HCT116 (cell line): ENCODE results near the gene POLR2C. TPM values are rescaled to one million over a fixed set of nuclear protein-coding genes. Genes with fewer than 3 reads are reported as not detected.

Source experiments
- ATAC-seq: fragments of 200-7000 bp; cut with Tn5 transposase; 2 replicates; pipeline ENCODE4 v1.9.1; 2020; ENCODE audit warnings: mild to moderate bottlenecking, moderate library complexity
- BruUV-seq: library from RNA; stranded (reverse); fragments of 400-500 nt; replicated peaks from 2 replicates; lab custom pipeline; 2021; lab: Mats Ljungman, UMichigan
- CTCF ChIA-PET: fragments of 300-600 bp; sonication (Branson Sonifier 250); formaldehyde crosslinking; loops from one replicate; lab custom pipeline; 2021; ENCODE audit warnings: antibody characterized with exemption; lab: Charles Lee
- POLR2A ChIA-PET: fragments of 300-600, 350-600 bp; sonication (Branson Sonifier 250); formaldehyde crosslinking; loops from one replicate; lab custom pipeline; 2021; ENCODE audit warnings: antibody characterized with exemption; lab: Charles Lee
- RAD21 ChIA-PET, 2 experiments: fragments of 300-600 bp; sonication (Branson Sonifier 250); formaldehyde crosslinking; loops; one replicate each; lab custom pipeline; 2023; ENCODE audit warnings: low total read pairs in 2 of 2; ENCODE audit not compliant: uncharacterized antibody in 2 of 2, unreplicated experiment in 2 of 2, low non-redundant PET in 1 of 2; lab: Charles Lee
- DNase-seq: peaks from one replicate; pipeline ENCODE4 v3.0.0-alpha.2; 2010; ENCODE audit warnings: low read depth, low spot score
- H2AFZ ChIP-seq: fragments of 200-600 bp; shearing (Covaris generic), sonication (generic); 2 replicates; pipeline ENCODE4 v1.6.1; 2017; ENCODE audit warnings: low read depth, mixed run types, mixed read lengths, antibody characterized with exemption, low read length; ENCODE audit not compliant: poor library complexity, severe bottlenecking
- H3K27ac ChIP-seq: 2 replicates; pipeline ENCODE4 v1.5.1; 2012; ENCODE audit warnings: low read depth, low read length
- H3K27me3 ChIP-seq: fragments of 200-600 bp; sonication (generic); 2 replicates; pipeline ENCODE4 v1.6.1; 2016; ENCODE audit warnings: mixed run types, low read length, mixed read lengths; ENCODE audit not compliant: insufficient read depth
- H3K36me3 ChIP-seq, 2 experiments: fragments of 200-500 bp in 1 of 2; fragments of 200-600 bp in 1 of 2; sonication (Bioruptor generic) in 1 of 2; sonication (generic) in 1 of 2; 2 replicates each; pipeline versions ENCODE4 v1.5.1 to v1.6.1; 2014 to 2016; ENCODE audit warnings: low read length in 2 of 2, inconsistent platforms in 1 of 2, mixed read lengths in 1 of 2, mixed run types in 1 of 2; ENCODE audit not compliant: insufficient read depth in 2 of 2, control insufficient read depth in 1 of 2
- H3K4me1 ChIP-seq, 2 experiments: fragments of 200-600 bp in 1 of 2; sonication (generic) in 1 of 2; 2 replicates each; pipeline versions ENCODE4 v1.5.1 to v1.6.1; 2012 to 2017; ENCODE audit warnings: low read length in 2 of 2, inconsistent platforms in 1 of 2, mild to moderate bottlenecking in 1 of 2, mixed read lengths in 1 of 2, mixed run types in 1 of 2, moderate library complexity in 1 of 2; ENCODE audit not compliant: insufficient read depth in 2 of 2, control insufficient read depth in 1 of 2
- H3K4me2 ChIP-seq: fragments of 200-600 bp; sonication (generic); 2 replicates; pipeline ENCODE4 v1.6.1; 2017; ENCODE audit warnings: mixed run types, low read length, mixed read lengths
- H3K4me3 ChIP-seq, 2 experiments: fragments of 200-600 bp in 1 of 2; sonication (generic) in 1 of 2; replicated peaks in 1 of 2; 2 replicates each; pipeline ENCODE4 v1.5.1; 2011 to 2016; ENCODE audit warnings: low read length in 2 of 2, control low read depth in 1 of 2, low read depth in 1 of 2, mild to moderate bottlenecking in 1 of 2, mixed read lengths in 1 of 2, mixed run types in 1 of 2
- H3K79me2 ChIP-seq: fragments of 200-600 bp; sonication (generic); 2 replicates; pipeline ENCODE4 v1.6.1; 2017; ENCODE audit warnings: mild to moderate bottlenecking, mixed run types, low read length, moderate library complexity, mixed read lengths; ENCODE audit not compliant: insufficient read depth
- H3K9ac ChIP-seq: fragments of 200-600 bp; sonication (generic); 2 replicates; pipeline ENCODE4 v1.6.1; 2016; ENCODE audit warnings: low read length, mixed read lengths
- H3K9me2 ChIP-seq: fragments of 200-600 bp; sonication (generic), shearing (Covaris generic); 2 replicates; pipeline ENCODE4 v1.6.1; 2017; ENCODE audit warnings: mixed run types, mild to moderate bottlenecking, moderate library complexity; ENCODE audit not compliant: insufficient read depth
- H3K9me3 ChIP-seq, 2 experiments: fragments of 200-500 bp in 1 of 2; fragments of 200-600 bp in 1 of 2; sonication (Bioruptor generic) in 1 of 2; sonication (generic) in 1 of 2; 2 replicates each; pipeline ENCODE4 v1.6.1; 2014 to 2017; ENCODE audit warnings: low read length in 2 of 2, mixed read lengths in 2 of 2, inconsistent platforms in 1 of 2, low read depth in 1 of 2, mild to moderate bottlenecking in 1 of 2, mixed run types in 1 of 2, moderate library complexity in 1 of 2; ENCODE audit not compliant: control insufficient read depth in 1 of 2, insufficient read depth in 1 of 2
- H4K20me1 ChIP-seq: fragments of 200-600 bp; sonication (generic), shearing (Covaris generic); 2 replicates; pipeline ENCODE4 v1.6.1; 2017; ENCODE audit warnings: mixed run types, mild to moderate bottlenecking, moderate library complexity; ENCODE audit not compliant: insufficient read depth
- EZH2 ChIP-seq: fragments of 200-600 bp; sonication (generic); IDR thresholded peaks from 2 replicates; pipeline ENCODE4 v1.6.1; 2017; ENCODE audit warnings: antibody characterized with exemption, mixed run types
- EZH2phosphoT487 ChIP-seq: fragments of 200-600 bp; IDR thresholded peaks from 2 replicates; pipeline ENCODE4 v1.6.1; 2018; ENCODE audit warnings: antibody characterized with exemption, borderline replicate concordance
- RAD21 ChIP-seq: IDR thresholded peaks from 2 replicates; pipeline ENCODE4 v1.6.1; 2012; ENCODE audit warnings: low read depth, mild to moderate bottlenecking
- SRF ChIP-seq: IDR thresholded peaks from 2 replicates; pipeline ENCODE4 v1.6.1; 2012; ENCODE audit warnings: low read depth
- intact Hi-C: fragments of 100-400 bp; cut with micrococcal nuclease; formaldehyde crosslinking; loops from 2 replicates; pipeline ENCODE4 v1.10.0; 2022
- total RNA-seq: library from RNA; stranded (reverse); gene quantifications from one replicate; pipeline ENCODE4 v1.2.1, GENCODE V29; 2021; ENCODE audit not compliant: unreplicated experiment
- TF ChIP-seq, protein P1 (sequence below): IDR thresholded peaks from 2 replicates; pipeline ENCODE4 v1.6.1; 2012; ENCODE audit warnings: low read depth
- TF ChIP-seq, protein P2 (sequence below): IDR thresholded peaks from 2 replicates; pipeline ENCODE4 v1.6.1; 2011; ENCODE audit warnings: mild to moderate bottlenecking, low read length, moderate library complexity; ENCODE audit not compliant: insufficient replicate concordance; ENCODE audit errors: extremely low read depth

Gene POLR2C
- total RNA-seq, 1 experiment from 2014 or later: 74.4 TPM

DNA sequence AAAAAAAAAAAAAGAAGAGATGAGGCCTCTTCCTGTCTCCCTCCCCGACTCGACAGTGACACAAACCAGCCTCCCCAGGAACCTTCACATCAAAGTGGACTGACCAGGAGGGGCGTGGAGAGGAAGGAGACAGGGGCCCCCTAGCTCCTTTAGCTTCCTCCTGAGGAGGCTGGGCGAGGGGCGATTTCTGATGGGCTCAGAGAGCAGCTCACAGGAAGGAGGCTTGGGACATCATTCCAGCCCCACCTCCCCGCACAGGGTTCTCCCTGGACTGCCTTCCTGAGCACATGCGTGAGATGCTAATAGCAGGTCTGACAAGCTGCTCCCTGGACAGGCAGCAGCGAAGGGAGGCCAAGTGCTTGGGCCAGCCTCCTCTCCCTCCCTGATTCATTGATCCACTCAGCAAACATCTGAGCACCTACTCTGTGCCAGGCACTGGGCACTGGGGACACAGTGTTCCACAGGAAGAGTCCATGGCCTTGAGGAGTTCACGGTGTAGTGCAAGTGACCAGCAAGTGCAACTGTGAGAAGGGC, 38.2 kb downstream of the POLR2C start:
- Histone ChIP-seq H3K36me3 (no peaks in the 10 kb centered on the region), H3K9me3 (no peaks in the 10 kb centered on the region), H2AFZ (no peak overlapping the region), H3K4me1 (no peaks in the 10 kb centered on the region), H4K20me1 (no peaks in the 10 kb centered on the region), H3K4me2 (no peak overlapping the region), H3K79me2 (no peaks in the 10 kb centered on the region), H3K4me3 (no peak overlapping the region), H3K27ac (no peak overlapping the region), H3K9me2 (no peaks in the 10 kb centered on the region), H3K27me3 (no peaks in the 10 kb centered on the region), H3K9ac (no peak overlapping the region)
- ATAC-seq (no peak), DNase-seq (no peak)
- POLR2A ChIA-PET: no interaction called here
- CTCF ChIA-PET: no interaction called here
- intact Hi-C loops: no loop called here
- RAD21 ChIA-PET: no interaction called here
- TF ChIP-seq EZH2phosphoT487 (no peak), SRF (no peak), RAD21 (no peak), EZH2 (no peak)
- TF ChIP-seq, protein P1, sequence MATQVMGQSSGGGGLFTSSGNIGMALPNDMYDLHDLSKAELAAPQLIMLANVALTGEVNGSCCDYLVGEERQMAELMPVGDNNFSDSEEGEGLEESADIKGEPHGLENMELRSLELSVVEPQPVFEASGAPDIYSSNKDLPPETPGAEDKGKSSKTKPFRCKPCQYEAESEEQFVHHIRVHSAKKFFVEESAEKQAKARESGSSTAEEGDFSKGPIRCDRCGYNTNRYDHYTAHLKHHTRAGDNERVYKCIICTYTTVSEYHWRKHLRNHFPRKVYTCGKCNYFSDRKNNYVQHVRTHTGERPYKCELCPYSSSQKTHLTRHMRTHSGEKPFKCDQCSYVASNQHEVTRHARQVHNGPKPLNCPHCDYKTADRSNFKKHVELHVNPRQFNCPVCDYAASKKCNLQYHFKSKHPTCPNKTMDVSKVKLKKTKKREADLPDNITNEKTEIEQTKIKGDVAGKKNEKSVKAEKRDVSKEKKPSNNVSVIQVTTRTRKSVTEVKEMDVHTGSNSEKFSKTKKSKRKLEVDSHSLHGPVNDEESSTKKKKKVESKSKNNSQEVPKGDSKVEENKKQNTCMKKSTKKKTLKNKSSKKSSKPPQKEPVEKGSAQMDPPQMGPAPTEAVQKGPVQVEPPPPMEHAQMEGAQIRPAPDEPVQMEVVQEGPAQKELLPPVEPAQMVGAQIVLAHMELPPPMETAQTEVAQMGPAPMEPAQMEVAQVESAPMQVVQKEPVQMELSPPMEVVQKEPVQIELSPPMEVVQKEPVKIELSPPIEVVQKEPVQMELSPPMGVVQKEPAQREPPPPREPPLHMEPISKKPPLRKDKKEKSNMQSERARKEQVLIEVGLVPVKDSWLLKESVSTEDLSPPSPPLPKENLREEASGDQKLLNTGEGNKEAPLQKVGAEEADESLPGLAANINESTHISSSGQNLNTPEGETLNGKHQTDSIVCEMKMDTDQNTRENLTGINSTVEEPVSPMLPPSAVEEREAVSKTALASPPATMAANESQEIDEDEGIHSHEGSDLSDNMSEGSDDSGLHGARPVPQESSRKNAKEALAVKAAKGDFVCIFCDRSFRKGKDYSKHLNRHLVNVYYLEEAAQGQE: no peak
- TF ChIP-seq, protein P2, sequence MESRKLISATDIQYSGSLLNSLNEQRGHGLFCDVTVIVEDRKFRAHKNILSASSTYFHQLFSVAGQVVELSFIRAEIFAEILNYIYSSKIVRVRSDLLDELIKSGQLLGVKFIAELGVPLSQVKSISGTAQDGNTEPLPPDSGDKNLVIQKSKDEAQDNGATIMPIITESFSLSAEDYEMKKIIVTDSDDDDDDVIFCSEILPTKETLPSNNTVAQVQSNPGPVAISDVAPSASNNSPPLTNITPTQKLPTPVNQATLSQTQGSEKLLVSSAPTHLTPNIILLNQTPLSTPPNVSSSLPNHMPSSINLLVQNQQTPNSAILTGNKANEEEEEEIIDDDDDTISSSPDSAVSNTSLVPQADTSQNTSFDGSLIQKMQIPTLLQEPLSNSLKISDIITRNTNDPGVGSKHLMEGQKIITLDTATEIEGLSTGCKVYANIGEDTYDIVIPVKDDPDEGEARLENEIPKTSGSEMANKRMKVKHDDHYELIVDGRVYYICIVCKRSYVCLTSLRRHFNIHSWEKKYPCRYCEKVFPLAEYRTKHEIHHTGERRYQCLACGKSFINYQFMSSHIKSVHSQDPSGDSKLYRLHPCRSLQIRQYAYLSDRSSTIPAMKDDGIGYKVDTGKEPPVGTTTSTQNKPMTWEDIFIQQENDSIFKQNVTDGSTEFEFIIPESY: no peak
- BruUV-seq: no TSS peak
